Psoas muscle (tissue), 8 donors: ENCODE results near the gene TCF12. TPM values are rescaled to one million over a fixed set of nuclear protein-coding genes. Genes with fewer than 3 reads are reported as not detected.
"Not testable (repeated sequence)": the region's sequence is repeated elsewhere in the genome, so short reads cannot be mapped to it uniquely, and the experiment has no call there.

ENCODE experiments used
- ATAC-seq, 4 donors: fragments of 200-7000 bp; cut with Tn5 transposase; one replicate each; pipeline ENCODE4 v1.9.1; 2020; ENCODE audit warnings: moderate library complexity in 3 of 4, mild to moderate bottlenecking in 2 of 4
- DNase-seq, 2 donors: peaks; one replicate each; pipeline ENCODE4 v3.0.0-alpha.2; 2020
- H3K27ac ChIP-seq: fragments of 200-600 bp; one replicate; pipeline ENCODE4 v1.8.0; 2022
- H3K27me3 ChIP-seq, 3 donors: fragments of 200-600 bp in 1 of 3; one replicate each; pipeline versions ENCODE4 v1.6.1 to v1.8.0; 2013 to 2022; ENCODE audit warnings: low read length in 2 of 3, mild to moderate bottlenecking in 2 of 3, moderate library complexity in 1 of 3; ENCODE audit not compliant: insufficient read depth in 3 of 3
- H3K36me3 ChIP-seq, 2 donors: fragments of 200-600 bp in 1 of 2; one replicate each; pipeline versions ENCODE4 v1.6.1 to v1.8.0; 2013 to 2022; ENCODE audit warnings: low read depth in 1 of 2, mild to moderate bottlenecking in 1 of 2, moderate library complexity in 1 of 2; ENCODE audit not compliant: insufficient read depth in 1 of 2
- H3K4me1 ChIP-seq: fragments of 200-600 bp; one replicate; pipeline ENCODE4 v1.8.0; 2022
- H3K4me3 ChIP-seq: fragments of 200-600 bp; one replicate; pipeline ENCODE4 v1.8.0; 2022; ENCODE audit warnings: mild to moderate bottlenecking
- H3K9me3 ChIP-seq: fragments of 200-600 bp; one replicate; pipeline ENCODE4 v1.8.0; 2022
- CTCF ChIP-seq: fragments of 200-600 bp; IDR thresholded peaks from one replicate; pipeline ENCODE4 v1.8.0; 2022; ENCODE audit warnings: antibody characterized with exemption
- WGBS, 3 donors: extraction: QIAGEN DNeasy Blood & Tissue Kit; methylation state at CpG; one replicate each; pipeline versions ENCODE4 v1.1.6 to v1.1.7; 2013; 5-methylcytosine and 5-hydroxymethylcytosine counted together
- intact Hi-C, 2 donors: fragments of 100-400 bp; cut with DNase I; formaldehyde crosslinking; loops; one replicate each; pipeline versions ENCODE4 v1.11.0 to v1.14.2; 2022
- polyA plus RNA-seq, 3 donors: library from polyadenylated mRNA; stranded (reverse); fragments of 200-250 nt; gene quantifications; one replicate each; pipeline ENCODE4 v1.2.3, GENCODE V29; 2013
- total RNA-seq, 4 donors: library from RNA; stranded (reverse); fragmentation: NEBNext Ultra II Directional in 2 of 4; extraction: Animal tissue kit (Norgen Biotek cat#: 25700) in 2 of 4; gene quantifications; one replicate each; pipeline versions ENCODE4 v1.2.1 to v1.2.4, GENCODE V29; 2021 to 2023
- donor health status: healthy with polysubstance abuse.
- donor health status: DM: no; HTN: no; CAD: no; lungs with moderate emphysema.
- donor health status: Bipolar disorder and iron deficiency.
- donor health status: healthy.
- donor health status: DM: yes; HTN: yes; CAD: no.
- donor health status: DM: no; HTN: no; CAD: no.
- donor health status: DM: no; HTN: no; CAD: no.
- donor health status: DM: yes; HTN: yes; CAD: no.

The TCF12 gene
- total and polyA plus RNA-seq, 7 donors, result 10.5 to 53.1 (median 30.5) TPM

DNA sequence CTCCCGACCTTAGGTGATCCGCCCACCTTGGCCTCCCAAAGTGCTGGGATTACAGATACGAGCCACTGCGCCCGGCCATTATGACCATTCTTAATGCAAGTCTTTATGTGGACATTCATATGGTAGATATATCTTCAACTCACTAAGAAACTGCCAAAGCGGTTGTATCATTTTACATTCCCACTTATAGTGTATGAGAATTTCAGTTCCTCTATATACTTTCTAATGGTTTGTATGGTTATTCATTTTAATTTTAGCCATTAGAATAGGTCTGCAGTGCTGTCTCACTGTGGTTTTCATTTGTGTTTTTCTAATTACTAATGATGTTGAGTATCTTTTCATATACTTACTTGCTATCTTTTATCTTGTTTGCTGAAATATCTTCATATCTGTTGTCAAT, 32.5 kb downstream of the TCF12 start:
- no peak for ATAC-seq
- Histone ChIP-seq H3K9me3 (peaks cover 12% of the 10 kb centered on the region), H3K36me3 (no peaks in the 10 kb centered on the region), H3K27me3 (no peaks in the 10 kb centered on the region), H3K4me1 (peaks cover 12% of the 10 kb centered on the region), H3K27ac (no peak overlapping the region), H3K4me3 (no peak overlapping the region)
- WGBS, 3 donors, result 96 to 98% (median 97%) methylated on average over 6 of the region's 6 CpGs
- no peak for TF ChIP-seq CTCF
- intact Hi-C loops, result no loop called here
- no peak for DNase-seq

DNA sequence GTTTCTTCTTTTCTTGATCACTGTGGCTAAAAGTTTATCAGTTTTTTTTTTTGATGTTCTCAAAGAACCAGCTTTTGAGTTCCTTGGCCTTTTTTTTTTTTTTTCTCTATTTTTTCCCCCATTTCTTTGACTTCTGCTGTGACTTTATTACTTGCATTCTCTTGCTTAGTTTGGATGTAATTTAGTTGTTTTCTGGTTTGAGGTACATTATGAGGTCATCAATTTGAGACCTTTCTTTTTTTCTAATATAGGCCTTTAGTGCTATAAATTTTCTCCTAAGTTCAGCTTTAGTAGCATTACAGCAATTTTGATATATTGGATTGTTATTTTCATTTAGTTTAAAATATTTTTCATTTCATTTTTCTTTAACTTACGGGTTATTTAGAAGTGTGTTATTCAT, 35.3 kb downstream of the TCF12 start:
- Histone ChIP-seq H3K36me3 (no peaks in the 10 kb centered on the region), H3K27me3 (no peaks in the 10 kb centered on the region), H3K9me3 (peaks cover 23% of the 10 kb centered on the region), H3K27ac (no peak overlapping the region), H3K4me1 (peaks cover 8% of the 10 kb centered on the region), H3K4me3 (no peak overlapping the region)
- no peak for ATAC-seq
- no peak for TF ChIP-seq CTCF
- intact Hi-C loops, result no loop called here
- no peak for DNase-seq
- 98 to 100% (median 99%) methylated on average over 1 of the region's 1 CpG for WGBS, 3 donors

DNA sequence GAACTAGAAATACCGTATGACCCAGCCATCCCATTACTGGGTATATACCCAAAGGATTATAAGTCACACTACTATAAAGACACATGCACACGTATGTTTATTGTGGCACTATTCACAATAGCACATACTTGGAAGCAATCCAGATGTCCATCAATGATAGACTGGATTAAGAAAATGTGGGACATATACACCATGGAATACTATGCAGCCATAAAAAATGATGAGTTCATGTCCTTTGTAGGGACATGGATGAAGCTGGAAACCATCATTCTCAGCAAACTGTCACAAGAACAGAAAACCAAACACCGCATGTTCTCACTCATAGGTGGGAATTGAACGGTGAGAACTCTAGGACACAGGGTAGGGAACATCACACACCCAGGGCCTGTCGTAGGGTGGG, 36.6 kb downstream of the TCF12 start:
- intact Hi-C loops, H3K36me3 ChIP-seq, H3K27me3 ChIP-seq, H3K4me1 ChIP-seq, DNase-seq, H3K4me3 ChIP-seq, ATAC-seq, H3K27ac ChIP-seq: not testable (repeated sequence)
- peaks cover 23% of the 10 kb centered on the region for H3K9me3 ChIP-seq
- 94 to 98% (median 97%) methylated on average over 5 of the region's 5 CpGs for WGBS, 3 donors

DNA sequence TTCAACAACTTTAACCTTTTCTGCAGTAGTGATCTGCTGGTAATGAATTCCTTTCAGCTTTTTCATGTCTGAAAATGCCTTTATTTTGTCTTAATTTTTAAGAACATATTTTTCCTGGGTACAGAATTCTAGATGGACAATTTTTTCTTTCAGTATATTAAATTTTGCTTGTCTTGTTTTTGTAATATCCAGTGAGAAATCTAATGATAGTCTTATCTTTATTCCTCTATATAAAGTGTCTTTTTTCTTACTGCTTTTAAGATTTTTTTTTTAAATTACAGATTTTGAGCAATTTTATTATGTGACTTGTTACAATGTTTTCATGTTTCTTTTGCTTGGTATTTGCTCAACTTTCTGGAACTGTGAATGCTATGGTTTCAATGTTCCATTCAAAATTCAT, 38.1 kb downstream of the TCF12 start:
- TF ChIP-seq CTCF, result no peak
- Histone ChIP-seq H3K4me1 (peaks cover 5% of the 10 kb centered on the region), H3K9me3 (peaks cover 23% of the 10 kb centered on the region), H3K4me3 (no peak overlapping the region), H3K27me3 (no peaks in the 10 kb centered on the region), H3K36me3 (no peaks in the 10 kb centered on the region), H3K27ac (no peak overlapping the region)
- DNase-seq (no peak), ATAC-seq (no peak)
- intact Hi-C loops, result no loop called here

DNA sequence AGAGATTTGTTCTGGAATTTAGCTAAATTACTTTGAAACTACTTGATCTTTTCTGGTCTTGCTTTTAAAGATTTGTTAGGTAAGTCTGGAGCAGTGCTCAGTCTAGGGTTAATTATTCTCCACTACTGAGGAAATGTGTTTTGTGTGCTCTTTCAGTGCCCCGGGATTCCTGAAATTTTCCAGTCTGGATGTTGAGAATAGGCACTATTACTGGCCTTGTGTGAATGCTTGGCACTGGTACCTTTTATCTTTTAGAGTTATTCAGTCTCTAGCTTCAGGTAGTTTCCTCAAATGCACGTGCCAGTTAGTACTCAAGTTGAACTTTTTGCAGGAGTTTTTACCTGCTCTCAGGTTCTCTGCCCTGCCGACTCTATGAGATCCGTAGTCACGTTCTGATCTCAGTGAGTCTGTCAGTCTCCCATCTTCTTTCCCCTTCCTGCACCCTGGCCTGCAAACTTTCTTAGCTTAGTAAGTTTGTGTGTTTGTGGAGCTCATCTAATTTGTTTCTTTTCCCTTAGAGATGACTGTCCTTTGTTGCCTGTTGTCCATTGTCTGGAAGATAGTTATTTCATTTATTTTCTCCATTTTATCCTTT, 39.5 kb downstream of the TCF12 start:
- TF ChIP-seq CTCF, result no peak

More for the DNA sequence above, 39.5 kb downstream of the TCF12 start:
- 75 to 77% (median 76%) methylated on average over 5 of the region's 5 CpGs for WGBS, 3 donors
- no peak overlapping the region for H3K4me3 ChIP-seq
- ATAC-seq (no peak), DNase-seq (no peak)
- no peak overlapping the region for H3K27ac ChIP-seq
- H3K27me3 ChIP-seq, result no peaks in the 10 kb centered on the region
- no peaks in the 10 kb centered on the region for H3K36me3 ChIP-seq
- peaks cover 13% of the 10 kb centered on the region for H3K4me1 ChIP-seq
- H3K9me3 ChIP-seq, result peaks cover 23% of the 10 kb centered on the region
- intact Hi-C loops, result no loop called here
